MCF 10A (cell line): ENCODE data around the gene GSTA1. TPM values are rescaled to one million over a fixed set of nuclear protein-coding genes. Genes with fewer than 3 reads are reported as not detected.
"Not testable (repeated sequence)": the region's sequence is repeated elsewhere in the genome, so short reads cannot be mapped to it uniquely, and the experiment has no call there.

Experiments
- BruUV-seq: library from RNA; stranded (reverse); fragments of 400-500 nt; replicated peaks from 2 replicates; lab custom pipeline; 2021; lab: Mats Ljungman, UMichigan
- CTCF ChIA-PET: fragments of 300-600 bp; sonication (Branson Sonifier 250); formaldehyde crosslinking; extraction: SDS; loops from one replicate; lab custom pipeline; 2021; ENCODE audit warnings: antibody characterized with exemption, inconsistent platforms; lab: Yijun Ruan, JAX
- POLR2A ChIA-PET: fragments of 300-600, 350-650 bp; sonication (Branson Sonifier 250); formaldehyde crosslinking; extraction: SDS; loops from one replicate; lab custom pipeline; 2020; ENCODE audit warnings: antibody characterized with exemption, inconsistent platforms; lab: Yijun Ruan, JAX
- DNase-seq: peaks from one replicate; pipeline ENCODE4 v3.0.0-alpha.2; 2018; ENCODE audit not compliant: unreplicated experiment
- H3K27ac Mint-ChIP-seq: one replicate; pipeline ENCODE4 v1.8.0; 2022; ENCODE audit warnings: mild to moderate bottlenecking, low read depth, mixed read lengths; ENCODE audit not compliant: unreplicated experiment
- H3K27me3 Mint-ChIP-seq: one replicate; pipeline ENCODE4 v1.8.0; 2022; ENCODE audit warnings: mixed read lengths; ENCODE audit not compliant: insufficient read depth, unreplicated experiment
- H3K36me3 Mint-ChIP-seq: one replicate; pipeline ENCODE4 v1.8.0; 2022; ENCODE audit warnings: mild to moderate bottlenecking, moderate library complexity, mixed read lengths; ENCODE audit not compliant: insufficient read depth, unreplicated experiment
- H3K4me1 Mint-ChIP-seq: one replicate; pipeline ENCODE4 v1.8.0; 2022; ENCODE audit warnings: mixed read lengths; ENCODE audit not compliant: insufficient read depth, unreplicated experiment
- H3K4me3 Mint-ChIP-seq: one replicate; pipeline ENCODE4 v1.8.0; 2022; ENCODE audit warnings: mild to moderate bottlenecking, moderate library complexity, mixed read lengths; ENCODE audit not compliant: unreplicated experiment
- H3K9me3 Mint-ChIP-seq: one replicate; pipeline ENCODE4 v1.8.0; 2022; ENCODE audit warnings: mixed read lengths; ENCODE audit not compliant: unreplicated experiment
- intact Hi-C: fragments of 100-400 bp; cut with micrococcal nuclease; formaldehyde crosslinking; loops from 2 replicates; pipeline ENCODE4 v1.14.1; 2022
- total RNA-seq: library from RNA; stranded (reverse); gene quantifications from 2 replicates; pipeline ENCODE4 v1.2.3, GENCODE V29; 2022
- TF ChIP-seq, protein P1 (sequence below): fragments of 200-600 bp; IDR thresholded peaks from one replicate; pipeline ENCODE4 v1.8.0; 2022; ENCODE audit warnings: antibody characterized with exemption, mild to moderate bottlenecking; ENCODE audit not compliant: unreplicated experiment

The GSTA1 gene
- total RNA-seq, 1 experiment from 2014 or later, result not detected

DNA sequence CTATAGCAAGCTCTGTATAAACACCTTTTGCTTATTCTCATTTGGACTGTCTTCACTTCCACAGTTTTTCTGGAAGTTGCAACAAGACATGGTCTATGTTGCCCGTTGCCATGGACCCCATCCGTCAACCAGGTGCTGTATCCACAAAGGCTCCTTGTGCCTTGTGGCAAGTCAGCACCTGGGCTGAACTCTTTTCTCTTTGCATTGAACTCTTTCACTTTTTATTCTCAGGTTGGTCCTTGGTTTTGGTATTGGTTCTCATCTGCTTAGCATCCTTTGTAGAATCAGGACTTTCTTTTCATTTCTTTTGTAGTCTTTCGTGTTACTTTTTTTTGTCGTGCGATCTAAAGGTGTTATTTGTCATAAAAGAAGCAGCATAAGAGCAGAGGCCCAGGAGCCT, 5.0 kb upstream of the GSTA1 start:
- Mint-ChIP-seq H3K9me3 (no peaks in the 10 kb centered on the region), H3K27me3 (peaks cover 25% of the 10 kb centered on the region), H3K27ac (no peak overlapping the region), H3K4me3 (no peak overlapping the region), H3K36me3 (no peaks in the 10 kb centered on the region), H3K4me1 (no peaks in the 10 kb centered on the region)
- TF ChIP-seq, protein P1, sequence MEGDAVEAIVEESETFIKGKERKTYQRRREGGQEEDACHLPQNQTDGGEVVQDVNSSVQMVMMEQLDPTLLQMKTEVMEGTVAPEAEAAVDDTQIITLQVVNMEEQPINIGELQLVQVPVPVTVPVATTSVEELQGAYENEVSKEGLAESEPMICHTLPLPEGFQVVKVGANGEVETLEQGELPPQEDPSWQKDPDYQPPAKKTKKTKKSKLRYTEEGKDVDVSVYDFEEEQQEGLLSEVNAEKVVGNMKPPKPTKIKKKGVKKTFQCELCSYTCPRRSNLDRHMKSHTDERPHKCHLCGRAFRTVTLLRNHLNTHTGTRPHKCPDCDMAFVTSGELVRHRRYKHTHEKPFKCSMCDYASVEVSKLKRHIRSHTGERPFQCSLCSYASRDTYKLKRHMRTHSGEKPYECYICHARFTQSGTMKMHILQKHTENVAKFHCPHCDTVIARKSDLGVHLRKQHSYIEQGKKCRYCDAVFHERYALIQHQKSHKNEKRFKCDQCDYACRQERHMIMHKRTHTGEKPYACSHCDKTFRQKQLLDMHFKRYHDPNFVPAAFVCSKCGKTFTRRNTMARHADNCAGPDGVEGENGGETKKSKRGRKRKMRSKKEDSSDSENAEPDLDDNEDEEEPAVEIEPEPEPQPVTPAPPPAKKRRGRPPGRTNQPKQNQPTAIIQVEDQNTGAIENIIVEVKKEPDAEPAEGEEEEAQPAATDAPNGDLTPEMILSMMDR, result no peak
- no peak for DNase-seq
- BruUV-seq, result no TSS peak
- intact Hi-C loops, result no loop called here
- POLR2A ChIA-PET, result no interaction called here
- CTCF ChIA-PET, result interaction anchor here (0.6 kb wide), 1 partner anchor 95 kb away, joined by 3 read pairs; no protein-coding TSS in a partner anchor

DNA sequence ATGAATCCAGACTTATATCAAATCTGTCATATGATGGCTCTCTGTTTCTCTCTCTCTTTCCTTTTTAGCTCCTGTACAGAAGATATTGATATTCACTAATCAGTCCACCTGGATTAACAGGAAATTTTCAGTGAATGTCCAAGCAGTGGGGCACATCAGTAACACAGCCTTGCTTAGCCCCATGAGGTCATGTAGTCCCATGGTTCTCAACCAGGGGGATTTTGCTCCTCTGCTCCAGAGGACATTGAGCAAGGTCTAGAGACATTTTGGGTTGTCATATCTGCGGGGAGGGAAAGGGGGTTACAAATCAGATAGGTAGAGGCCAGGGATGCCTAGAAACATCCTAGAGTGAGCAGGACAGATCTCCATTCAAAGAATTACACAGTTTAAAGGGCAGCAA, 810 bp downstream of the GSTA1 start:
- DNase-seq, result no peak
- Mint-ChIP-seq H3K36me3 (no peaks in the 10 kb centered on the region), H3K27me3 (peaks cover 38% of the 10 kb centered on the region), H3K4me1 (no peaks in the 10 kb centered on the region), H3K4me3 (no peak overlapping the region), H3K27ac (no peak overlapping the region), H3K9me3 (no peaks in the 10 kb centered on the region)
- TF ChIP-seq, protein P1, result no peak
- ChIA-PET POLR2A (interaction anchor here (1.1 kb wide), 1 partner anchor 26 kb away, joined by 3 read pairs; no protein-coding TSS in a partner anchor), CTCF (no interaction called here)
- BruUV-seq, result no TSS peak
- intact Hi-C loops, result no loop called here

DNA sequence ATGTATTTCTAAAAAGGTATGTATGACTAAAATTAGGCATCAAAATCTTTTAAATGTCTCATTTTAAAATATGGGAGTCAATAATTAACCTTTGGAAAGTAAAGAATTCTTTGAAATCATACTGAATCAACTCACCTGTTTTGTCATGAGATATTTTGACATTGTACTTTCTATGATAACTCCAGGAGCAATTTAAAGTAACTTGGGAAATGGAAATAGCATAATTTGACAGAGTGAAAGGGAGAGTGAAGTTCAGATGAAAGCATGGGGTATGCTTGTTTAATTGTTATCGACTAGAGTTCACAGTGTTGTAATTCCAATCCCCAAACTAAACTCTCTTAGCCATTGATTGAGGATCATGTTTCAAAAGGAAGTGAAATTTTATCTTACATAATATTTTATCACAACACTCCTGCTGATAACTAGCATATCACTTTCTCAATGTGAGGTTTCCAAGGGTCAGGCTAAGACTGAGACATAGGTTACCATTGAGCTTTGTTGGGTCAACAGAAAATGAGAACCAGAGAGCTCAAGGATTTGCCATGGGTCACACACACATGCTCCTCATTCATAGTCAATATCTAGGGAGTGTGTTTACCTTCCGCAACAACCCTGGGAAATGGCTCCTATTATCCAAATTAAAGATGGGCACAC, 2.3 kb downstream of the GSTA1 start:
- intact Hi-C loops, result no loop called here
- no peaks in the 10 kb centered on the region for H3K4me1 Mint-ChIP-seq
- no peak overlapping the region for H3K4me3 Mint-ChIP-seq
- TF ChIP-seq, protein P1, result no peak
- ChIA-PET CTCF (interaction anchor here (0.6 kb wide), 1 partner anchor 392 kb away, joined by 3 read pairs; no protein-coding TSS in a partner anchor), POLR2A (no interaction called here)
- peaks cover 36% of the 10 kb centered on the region for H3K27me3 Mint-ChIP-seq
- no peaks in the 10 kb centered on the region for H3K36me3 Mint-ChIP-seq
- no peak for DNase-seq
- H3K27ac Mint-ChIP-seq, result no peak overlapping the region
- H3K9me3 Mint-ChIP-seq, result no peaks in the 10 kb centered on the region
- BruUV-seq, result no TSS peak

DNA sequence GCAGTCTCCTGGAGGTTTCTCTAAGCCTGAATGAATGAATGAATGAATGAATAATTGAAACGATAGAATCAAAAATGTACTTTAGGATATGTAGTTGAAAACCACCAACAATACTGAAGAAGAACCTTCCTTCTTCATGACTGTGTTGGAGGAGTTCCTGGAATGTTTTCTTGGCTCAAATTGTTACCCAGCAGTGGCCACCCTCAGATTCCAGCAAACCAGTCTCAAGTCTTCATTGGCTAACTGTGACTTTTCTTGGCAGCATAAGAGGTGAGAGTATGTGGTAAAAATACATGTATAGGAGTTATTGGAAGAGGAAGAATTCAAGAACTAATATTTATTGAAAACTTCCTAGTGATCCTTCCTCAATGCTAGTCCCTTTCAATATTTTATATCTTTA, 4.3 kb downstream of the GSTA1 start:
- CTCF ChIA-PET, intact Hi-C loops, H3K9me3 Mint-ChIP-seq, BruUV-seq, H3K4me3 Mint-ChIP-seq, DNase-seq, POLR2A ChIA-PET, H3K4me1 Mint-ChIP-seq, H3K36me3 Mint-ChIP-seq, H3K27ac Mint-ChIP-seq: not testable (repeated sequence)
- H3K27me3 Mint-ChIP-seq, result peaks cover 26% of the 10 kb centered on the region

DNA sequence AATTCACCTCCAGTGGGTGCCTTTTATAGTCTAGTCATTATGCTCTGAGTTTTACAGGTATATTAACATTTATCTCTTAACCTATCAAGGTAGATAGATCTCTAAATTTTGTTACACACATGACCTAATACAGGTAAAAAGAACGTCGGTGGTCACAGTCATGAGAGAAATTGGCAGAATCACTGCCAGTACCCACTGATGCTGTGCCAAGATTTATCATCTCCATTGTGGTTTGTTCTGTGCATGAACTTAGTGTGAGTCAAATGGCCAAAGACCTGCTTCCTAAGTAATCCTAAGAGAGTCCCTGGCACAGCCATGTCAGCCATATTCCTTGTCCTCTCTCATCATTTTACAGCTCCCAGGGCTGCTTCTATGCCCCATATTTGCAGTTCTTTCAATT, 9.2 kb downstream of the GSTA1 start:
- H3K36me3 Mint-ChIP-seq, intact Hi-C loops, H3K4me1 Mint-ChIP-seq, BruUV-seq, H3K27ac Mint-ChIP-seq, H3K4me3 Mint-ChIP-seq, POLR2A ChIA-PET, DNase-seq: not testable (repeated sequence)
- CTCF ChIA-PET, result interaction anchor here (0.6 kb wide), 1 partner anchor 76 kb away, joined by 5 read pairs; no protein-coding TSS in a partner anchor
- peaks cover 14% of the 10 kb centered on the region for H3K27me3 Mint-ChIP-seq
- peaks cover 11% of the 10 kb centered on the region for H3K9me3 Mint-ChIP-seq
